Measurements from ENCODE around the gene PCNT.
"Not testable (repeated sequence)": the region's sequence is repeated elsewhere in the genome, so short reads cannot be mapped to it uniquely, and the experiment has no call there.

The PCNT gene

GRCh38 chr21:46361935-46362334, 38.0 kb downstream of the PCNT start:
- DNase-seq: no peak

- DNase-seq: no peak
Measured at GRCh38 chr21:46362946-46363345, 39.0 kb downstream of the PCNT start.

GRCh38 chr21:46363698-46364097, 39.7 kb downstream of the PCNT start:
- no peak for DNase-seq

GRCh38 chr21:46366091-46366490, 42.1 kb downstream of the PCNT start:
- no peak for DNase-seq

GRCh38 chr21:46366561-46366960, 42.6 kb downstream of the PCNT start:
- DNase-seq: no peak

- no peak for DNase-seq
Measured at GRCh38 chr21:46366966-46367365, 43.0 kb downstream of the PCNT start.

- no peak for DNase-seq
Measured at GRCh38 chr21:46368533-46369285, 44.8 kb downstream of the PCNT start.

- no peak for DNase-seq
Measured at GRCh38 chr21:46369520-46370235, 45.7 kb downstream of the PCNT start.

GRCh38 chr21:46371204-46372013, 47.5 kb downstream of the PCNT start:
- DNase-seq: no peak

GRCh38 chr21:46372014-46372485, 48.1 kb downstream of the PCNT start:
- DNase-seq: no peak

- not testable (repeated sequence) for DNase-seq
Measured at GRCh38 chr21:46372947-46373346, 49.0 kb downstream of the PCNT start.

GRCh38 chr21:46374761-46375389, 50.9 kb downstream of the PCNT start:
- no peak for DNase-seq

GRCh38 chr21:46375560-46376230, 51.7 kb downstream of the PCNT start:
- DNase-seq: no peak

- no peak for DNase-seq
Measured at GRCh38 chr21:46376231-46376628, 52.3 kb downstream of the PCNT start.

GRCh38 chr21:46376856-46377453, 53.0 kb downstream of the PCNT start:
- DNase-seq: no peak

GRCh38 chr21:46377789-46378188, 53.8 kb downstream of the PCNT start:
- no peak for DNase-seq

GRCh38 chr21:46379105-46379504, 55.1 kb downstream of the PCNT start:
- no peak for DNase-seq

GRCh38 chr21:46379691-46380090, 55.7 kb downstream of the PCNT start:
- no peak for DNase-seq

- DNase-seq: no peak
Measured at GRCh38 chr21:46381541-46381940, 57.6 kb downstream of the PCNT start.

- DNase-seq: no peak
Measured at GRCh38 chr21:46384556-46384955, 60.6 kb downstream of the PCNT start.

GRCh38 chr21:46385846-46386733, 62.1 kb downstream of the PCNT start:
- no peak for DNase-seq
